ENCODE data around the gene SKAP1.

DNA sequence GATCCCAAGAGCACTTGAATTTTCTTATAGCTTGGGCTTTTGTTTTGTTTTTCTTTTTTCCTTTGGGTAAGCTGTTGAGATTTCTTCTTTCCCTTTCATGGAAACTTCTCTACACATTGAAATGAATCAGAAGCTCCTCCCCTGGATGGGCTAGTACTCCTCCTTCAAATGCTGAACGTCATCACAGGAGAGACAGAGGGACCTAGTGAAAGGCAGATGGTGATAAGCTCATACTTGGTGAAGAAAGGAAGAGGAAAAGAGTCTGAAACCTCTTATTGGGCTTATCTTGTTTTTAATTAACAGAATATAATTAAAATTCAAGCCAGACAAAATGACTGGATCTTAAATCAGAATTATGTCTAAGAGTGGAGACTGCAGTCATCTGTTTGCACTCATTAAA is 175.1 kb downstream of the SKAP1 start:
- TF ChIP-seq, protein P1, sequence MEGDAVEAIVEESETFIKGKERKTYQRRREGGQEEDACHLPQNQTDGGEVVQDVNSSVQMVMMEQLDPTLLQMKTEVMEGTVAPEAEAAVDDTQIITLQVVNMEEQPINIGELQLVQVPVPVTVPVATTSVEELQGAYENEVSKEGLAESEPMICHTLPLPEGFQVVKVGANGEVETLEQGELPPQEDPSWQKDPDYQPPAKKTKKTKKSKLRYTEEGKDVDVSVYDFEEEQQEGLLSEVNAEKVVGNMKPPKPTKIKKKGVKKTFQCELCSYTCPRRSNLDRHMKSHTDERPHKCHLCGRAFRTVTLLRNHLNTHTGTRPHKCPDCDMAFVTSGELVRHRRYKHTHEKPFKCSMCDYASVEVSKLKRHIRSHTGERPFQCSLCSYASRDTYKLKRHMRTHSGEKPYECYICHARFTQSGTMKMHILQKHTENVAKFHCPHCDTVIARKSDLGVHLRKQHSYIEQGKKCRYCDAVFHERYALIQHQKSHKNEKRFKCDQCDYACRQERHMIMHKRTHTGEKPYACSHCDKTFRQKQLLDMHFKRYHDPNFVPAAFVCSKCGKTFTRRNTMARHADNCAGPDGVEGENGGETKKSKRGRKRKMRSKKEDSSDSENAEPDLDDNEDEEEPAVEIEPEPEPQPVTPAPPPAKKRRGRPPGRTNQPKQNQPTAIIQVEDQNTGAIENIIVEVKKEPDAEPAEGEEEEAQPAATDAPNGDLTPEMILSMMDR (conservative IDR thresholded peaks at IDR 0.05; ENCODE audit: low read length) = no peak
- TF ChIP-seq EZH2phosphoT487 (IDR thresholded peaks at IDR 0.05; ENCODE audit: borderline replicate concordance) = no peak
